Smooth muscle cell (in vitro differentiated cells): ENCODE results near the gene GLA. TPM values are rescaled to one million over a fixed set of nuclear protein-coding genes. Genes with fewer than 3 reads are reported as not detected.

Experiments used
- DNase-seq: peaks from one replicate; lab custom pipeline; 2025; ENCODE audit not compliant: unreplicated experiment; lab: John Stamatoyannopoulos, UW
- H2AFZ ChIP-seq: fragments of 200-600 bp; sonication (generic); 2 replicates; pipeline ENCODE4 v1.6.0; 2016; ENCODE audit warnings: antibody characterized with exemption, low read depth, mild to moderate bottlenecking
- H3F3A ChIP-seq: fragments of 200-600 bp; sonication (generic); 2 replicates; pipeline ENCODE4 v1.6.0; 2017; ENCODE audit warnings: antibody characterized with exemption, low read depth
- H3K27ac ChIP-seq: fragments of 200-600 bp; sonication (generic); 2 replicates; pipeline ENCODE4 v1.5.1; 2016; ENCODE audit warnings: low read depth, mild to moderate bottlenecking
- H3K27me3 ChIP-seq: fragments of 200-600 bp; sonication (generic); 2 replicates; pipeline ENCODE4 v1.6.1; 2016; ENCODE audit warnings: low read depth, mild to moderate bottlenecking
- H3K36me3 ChIP-seq: fragments of 200-600 bp; sonication (generic); 2 replicates; pipeline ENCODE4 v1.5.1; 2016; ENCODE audit warnings: low read depth
- H3K4me1 ChIP-seq: fragments of 200-600 bp; sonication (generic); 2 replicates; pipeline ENCODE4 v1.5.1; 2016; ENCODE audit warnings: low read depth
- H3K4me2 ChIP-seq: fragments of 200-600 bp; sonication (generic); 2 replicates; pipeline ENCODE4 v1.6.0; 2016; ENCODE audit warnings: mild to moderate bottlenecking
- H3K4me3 ChIP-seq: fragments of 200-600 bp; sonication (generic); 2 replicates; pipeline ENCODE4 v1.5.1; 2016; ENCODE audit warnings: mild to moderate bottlenecking
- H3K79me2 ChIP-seq: fragments of 200-600 bp; sonication (generic); 2 replicates; pipeline ENCODE4 v1.6.0; 2016; ENCODE audit warnings: low read depth, mild to moderate bottlenecking
- H3K9ac ChIP-seq: fragments of 200-600 bp; sonication (generic); 2 replicates; pipeline ENCODE4 v1.6.0; 2016; ENCODE audit warnings: low read depth
- H3K9me3 ChIP-seq: fragments of 200-600 bp; sonication (generic); replicated peaks from 2 replicates; pipeline ENCODE4 v1.5.1; 2016; ENCODE audit warnings: low read depth
- H4K20me1 ChIP-seq: fragments of 200-600 bp; sonication (generic); 2 replicates; pipeline ENCODE4 v1.6.0; 2016; ENCODE audit warnings: low read depth
- WGBS: methylation state at CpG from one replicate; pipeline ENCODE4 v1.1.7; 2016; ENCODE audit warnings: low lambda C conversion rate; 5-methylcytosine and 5-hydroxymethylcytosine counted together
- polyA plus RNA-seq: library from polyadenylated mRNA; unstranded; fragments of >200 nt; fragmentation: Nextera tagmentation; extraction: Ambion mirVana; gene quantifications from 2 replicates; pipeline ENCODE4 v1.2.1, GENCODE V29; 2016
- total RNA-seq: library from RNA; depleted of rRNA; stranded (reverse); fragments of >200 nt; gene quantifications from 2 replicates; pipeline ENCODE4 v1.2.3, GENCODE V29; 2014
- TF ChIP-seq, protein P1 (sequence below): fragments of 200-600 bp; sonication (generic); IDR thresholded peaks from 2 replicates; pipeline ENCODE4 v1.5.1; 2017; ENCODE audit warnings: borderline replicate concordance, mild to moderate bottlenecking, antibody characterized with exemption; ENCODE audit not compliant: insufficient read depth, poor library complexity, severe bottlenecking

Gene GLA
- total and polyA plus RNA-seq, 2 experiments from 2014 or later, result 41.2 to 46.9 TPM

DNA sequence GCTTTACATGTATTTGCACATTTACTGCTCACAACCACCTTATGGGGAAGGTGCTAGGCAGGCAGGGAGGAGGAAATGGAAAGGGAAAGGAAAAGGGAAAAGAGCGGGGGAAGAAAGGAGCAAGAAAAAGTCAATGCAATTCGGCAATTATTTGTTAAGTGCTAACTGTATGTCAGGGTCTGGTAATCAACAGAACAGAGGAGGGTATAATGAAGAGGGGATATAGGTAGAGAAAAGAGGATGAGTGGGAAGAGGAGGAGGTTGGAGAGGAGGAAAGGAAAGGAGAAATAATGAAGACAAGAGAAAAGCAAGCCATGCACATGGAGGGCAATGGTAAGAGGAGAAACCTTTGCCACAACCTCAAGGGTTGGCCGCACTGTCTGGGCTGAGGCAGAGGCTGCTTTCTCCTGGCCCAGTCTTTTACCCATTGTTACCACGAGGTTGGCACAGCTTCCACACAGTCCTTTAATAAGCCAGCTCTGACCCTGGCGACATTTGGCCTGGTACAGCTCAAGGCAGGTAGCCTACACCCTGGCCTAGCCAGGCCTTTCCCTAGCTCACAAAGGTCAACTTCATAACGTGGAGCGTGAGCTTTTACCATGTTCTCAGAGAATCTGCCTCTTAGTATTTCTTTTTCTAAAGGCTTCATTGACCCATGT is 22.6 kb downstream of the GLA start:
- TF ChIP-seq, protein P1, sequence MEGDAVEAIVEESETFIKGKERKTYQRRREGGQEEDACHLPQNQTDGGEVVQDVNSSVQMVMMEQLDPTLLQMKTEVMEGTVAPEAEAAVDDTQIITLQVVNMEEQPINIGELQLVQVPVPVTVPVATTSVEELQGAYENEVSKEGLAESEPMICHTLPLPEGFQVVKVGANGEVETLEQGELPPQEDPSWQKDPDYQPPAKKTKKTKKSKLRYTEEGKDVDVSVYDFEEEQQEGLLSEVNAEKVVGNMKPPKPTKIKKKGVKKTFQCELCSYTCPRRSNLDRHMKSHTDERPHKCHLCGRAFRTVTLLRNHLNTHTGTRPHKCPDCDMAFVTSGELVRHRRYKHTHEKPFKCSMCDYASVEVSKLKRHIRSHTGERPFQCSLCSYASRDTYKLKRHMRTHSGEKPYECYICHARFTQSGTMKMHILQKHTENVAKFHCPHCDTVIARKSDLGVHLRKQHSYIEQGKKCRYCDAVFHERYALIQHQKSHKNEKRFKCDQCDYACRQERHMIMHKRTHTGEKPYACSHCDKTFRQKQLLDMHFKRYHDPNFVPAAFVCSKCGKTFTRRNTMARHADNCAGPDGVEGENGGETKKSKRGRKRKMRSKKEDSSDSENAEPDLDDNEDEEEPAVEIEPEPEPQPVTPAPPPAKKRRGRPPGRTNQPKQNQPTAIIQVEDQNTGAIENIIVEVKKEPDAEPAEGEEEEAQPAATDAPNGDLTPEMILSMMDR, result no peak
- no peaks in the 10 kb centered on the region for H3K27me3 ChIP-seq
- DNase-seq, result no peak

DNA sequence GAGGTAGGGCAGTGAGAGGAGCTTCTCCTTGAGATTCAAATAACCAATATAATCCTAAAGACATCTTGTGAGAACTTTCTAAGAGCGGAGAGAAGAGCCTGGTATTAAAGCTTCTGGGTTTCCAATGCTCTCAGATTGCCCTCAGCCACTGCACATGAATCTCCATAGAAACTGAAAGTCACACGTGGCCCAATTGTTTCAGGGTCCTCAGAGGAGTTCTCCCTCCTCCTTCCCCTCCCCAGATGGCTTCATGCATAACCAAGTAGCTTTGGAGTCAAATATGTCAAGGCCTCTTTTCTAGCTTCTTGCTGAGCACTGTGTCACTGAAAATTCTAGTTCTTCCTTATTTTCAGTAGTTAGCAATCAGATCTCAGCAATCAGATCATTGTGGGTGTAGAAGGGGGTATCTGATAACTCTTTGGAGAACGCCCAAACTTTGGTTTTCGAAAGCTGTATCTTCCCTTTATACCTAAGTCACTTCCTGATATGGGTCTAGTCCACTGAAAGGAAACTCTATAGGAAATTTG is 24.0 kb downstream of the GLA start:
- H2AFZ ChIP-seq, result no peak overlapping the region
- H3K9ac ChIP-seq, result no peak overlapping the region
- no peak for DNase-seq
- 70% methylated on average over 4 of the region's 4 CpGs for WGBS
- no peaks in the 10 kb centered on the region for H3K9me3 ChIP-seq
- no peaks in the 10 kb centered on the region for H4K20me1 ChIP-seq
- H3K4me3 ChIP-seq, result no peak overlapping the region
- H3K27ac ChIP-seq, result no peak overlapping the region
- H3F3A ChIP-seq, result no peaks in the 10 kb centered on the region
- no peaks in the 10 kb centered on the region for H3K4me1 ChIP-seq
- TF ChIP-seq, protein P1, result no peak
- no peaks in the 10 kb centered on the region for H3K27me3 ChIP-seq
- H3K36me3 ChIP-seq, result no peaks in the 10 kb centered on the region
- H3K79me2 ChIP-seq, result no peaks in the 10 kb centered on the region
- H3K4me2 ChIP-seq, result no peak overlapping the region

More for the DNA sequence above, 22.6 kb downstream of the GLA start:
- no peak overlapping the region for H3K4me3 ChIP-seq
- no peaks in the 10 kb centered on the region for H3K4me1 ChIP-seq
- H3K9ac ChIP-seq, result no peak overlapping the region
- H3K36me3 ChIP-seq, result no peaks in the 10 kb centered on the region
- no peak overlapping the region for H3K27ac ChIP-seq
- H4K20me1 ChIP-seq, result no peaks in the 10 kb centered on the region
- no peaks in the 10 kb centered on the region for H3K79me2 ChIP-seq
- H3K4me2 ChIP-seq, result no peak overlapping the region
- H3F3A ChIP-seq, result no peaks in the 10 kb centered on the region
- WGBS, result 71% methylated on average over 7 of the region's 7 CpGs
- H3K9me3 ChIP-seq, result no peaks in the 10 kb centered on the region
- H2AFZ ChIP-seq, result no peak overlapping the region

DNA sequence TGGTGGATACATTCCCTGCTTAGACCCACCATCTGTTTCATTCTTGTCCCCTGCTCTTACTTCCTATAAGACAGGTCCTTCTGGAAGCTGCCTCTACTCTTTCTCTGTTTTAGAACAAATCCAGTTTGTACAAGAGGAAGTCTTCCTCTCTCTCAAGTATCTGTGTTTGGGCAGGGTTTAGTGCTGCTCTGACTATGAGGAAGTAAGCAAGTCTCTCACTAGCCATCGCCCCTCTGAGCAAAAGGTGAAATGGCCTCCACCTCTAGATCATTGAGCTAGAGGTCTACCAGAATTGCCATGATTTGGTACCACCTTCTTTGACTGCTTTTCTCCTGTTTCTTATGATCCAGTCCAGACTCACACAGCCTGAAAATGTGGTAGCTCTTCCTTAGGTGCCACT is 30.2 kb downstream of the GLA start:
- Histone ChIP-seq H3K27me3 (no peaks in the 10 kb centered on the region), H3K4me2 (no peak overlapping the region), H3K9me3 (no peaks in the 10 kb centered on the region), H3K79me2 (no peaks in the 10 kb centered on the region), H4K20me1 (no peaks in the 10 kb centered on the region), H2AFZ (no peak overlapping the region), H3K4me1 (no peaks in the 10 kb centered on the region), H3K4me3 (no peak overlapping the region), H3K9ac (no peak overlapping the region), H3F3A (no peaks in the 10 kb centered on the region), H3K36me3 (no peaks in the 10 kb centered on the region), H3K27ac (no peak overlapping the region)
- DNase-seq, result no peak
- WGBS, result 65% methylated on average over 1 of the region's 1 CpG
- TF ChIP-seq, protein P1, result no peak
